ENCODE data around the gene INTS15.

The INTS15 gene

GRCh38 chr7:6589829-6590644 lies at the start of gene INTS15:
Gene INTS15 (plus strand): TSS chr7:6590021. CDS start chr7:6590284, 263 bp downstream.
- DNase-seq (ENCODE audit: low read depth in 2 of 2), result peak; percentile 66 to 72

GRCh38 chr7:6542368-6542767 lies 47.5 kb upstream of the INTS15 start:
- no peak for DNase-seq (ENCODE audit: low read depth in 2 of 2)

- no peak for DNase-seq (ENCODE audit: low read depth in 2 of 2)
Observed at GRCh38 chr7:6545398-6546126, 44.3 kb upstream of the INTS15 start.

- no peak for DNase-seq (ENCODE audit: low read depth in 2 of 2)
Observed at GRCh38 chr7:6546498-6547251, 43.1 kb upstream of the INTS15 start.

- no peak for DNase-seq (ENCODE audit: low read depth in 2 of 2)
Observed at GRCh38 chr7:6547400-6547799, 42.4 kb upstream of the INTS15 start.

- no peak for DNase-seq (ENCODE audit: low read depth in 2 of 2)
Observed at GRCh38 chr7:6551016-6551511, 38.8 kb upstream of the INTS15 start, which contains the start of gene GRID2IP. Gene GRID2IP (minus strand): TSS chr7:6551461. CDS start chr7:6551436, 25 bp downstream.

GRCh38 chr7:6553448-6554044 lies 36.3 kb upstream of the INTS15 start:
- no peak for DNase-seq (ENCODE audit: low read depth in 2 of 2)

GRCh38 chr7:6554848-6555247 lies 35.0 kb upstream of the INTS15 start:
- no peak for DNase-seq (ENCODE audit: low read depth in 2 of 2)

- DNase-seq (ENCODE audit: low read depth in 2 of 2), result no peak
Observed at GRCh38 chr7:6556196-6556595, 33.6 kb upstream of the INTS15 start.

GRCh38 chr7:6558837-6559236 lies 31.0 kb upstream of the INTS15 start:
- DNase-seq (ENCODE audit: low read depth in 2 of 2), result no peak

- no peak for DNase-seq (ENCODE audit: low read depth in 2 of 2)
Observed at GRCh38 chr7:6559896-6560295, 29.9 kb upstream of the INTS15 start.

GRCh38 chr7:6562106-6562505 lies 27.7 kb upstream of the INTS15 start:
- no peak for DNase-seq (ENCODE audit: low read depth in 2 of 2)

- no peak for DNase-seq (ENCODE audit: low read depth in 2 of 2)
Observed at GRCh38 chr7:6563936-6564770, 25.7 kb upstream of the INTS15 start.

GRCh38 chr7:6565655-6566054 lies 24.2 kb upstream of the INTS15 start:
- DNase-seq (ENCODE audit: low read depth in 2 of 2), result no peak

- DNase-seq (ENCODE audit: low read depth in 2 of 2), result no peak
Observed at GRCh38 chr7:6567886-6568285, 21.9 kb upstream of the INTS15 start.

- no peak for DNase-seq (ENCODE audit: low read depth in 2 of 2)
Observed at GRCh38 chr7:6571160-6571779, 18.6 kb upstream of the INTS15 start.

- no peak for DNase-seq (ENCODE audit: low read depth in 2 of 2)
Observed at GRCh38 chr7:6575281-6576023, 14.4 kb upstream of the INTS15 start.

- no peak for DNase-seq (ENCODE audit: low read depth in 2 of 2)
Observed at GRCh38 chr7:6576024-6576866, 13.6 kb upstream of the INTS15 start.
